ENCODE data around the gene B4GAT1.

GRCh38 chr11:66366844-66367477 lies 19.5 kb upstream of the B4GAT1 start:
- TF ChIP-seq CTCF (IDR thresholded peaks at IDR 0.05; ENCODE audit: low read depth, low read length): no peak
- no peak for TF ChIP-seq EZH2phosphoT487 (IDR thresholded peaks at IDR 0.05; ENCODE audit: low read depth)

Data from OCI-LY3 (cell line).